ENCODE data around the gene SEC14L5.
"Not testable (repeated sequence)": the region's sequence is repeated elsewhere in the genome, so short reads cannot be mapped to it uniquely, and the experiment has no call there.

DNA sequence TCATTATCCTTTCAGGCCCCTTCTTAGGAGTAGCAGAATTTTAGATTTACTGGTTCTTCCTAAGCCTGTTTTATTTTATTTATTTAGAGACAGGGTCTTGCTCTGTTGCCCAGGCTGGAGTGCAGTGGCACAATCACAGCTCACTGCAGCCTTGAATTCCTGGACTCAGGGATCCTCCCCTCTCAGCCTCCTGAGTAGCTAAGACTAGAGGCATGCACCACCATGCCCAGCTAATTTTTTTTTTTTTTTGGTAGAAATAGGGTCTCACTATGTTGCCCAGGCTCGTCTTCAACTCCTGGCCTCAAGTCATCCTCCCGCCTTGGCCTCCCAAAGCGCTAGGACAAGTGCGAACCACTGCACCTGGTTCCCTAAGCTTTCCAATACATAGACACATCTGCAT, 28.5 kb upstream of the SEC14L5 start:
- TF ChIP-seq, protein P1, sequence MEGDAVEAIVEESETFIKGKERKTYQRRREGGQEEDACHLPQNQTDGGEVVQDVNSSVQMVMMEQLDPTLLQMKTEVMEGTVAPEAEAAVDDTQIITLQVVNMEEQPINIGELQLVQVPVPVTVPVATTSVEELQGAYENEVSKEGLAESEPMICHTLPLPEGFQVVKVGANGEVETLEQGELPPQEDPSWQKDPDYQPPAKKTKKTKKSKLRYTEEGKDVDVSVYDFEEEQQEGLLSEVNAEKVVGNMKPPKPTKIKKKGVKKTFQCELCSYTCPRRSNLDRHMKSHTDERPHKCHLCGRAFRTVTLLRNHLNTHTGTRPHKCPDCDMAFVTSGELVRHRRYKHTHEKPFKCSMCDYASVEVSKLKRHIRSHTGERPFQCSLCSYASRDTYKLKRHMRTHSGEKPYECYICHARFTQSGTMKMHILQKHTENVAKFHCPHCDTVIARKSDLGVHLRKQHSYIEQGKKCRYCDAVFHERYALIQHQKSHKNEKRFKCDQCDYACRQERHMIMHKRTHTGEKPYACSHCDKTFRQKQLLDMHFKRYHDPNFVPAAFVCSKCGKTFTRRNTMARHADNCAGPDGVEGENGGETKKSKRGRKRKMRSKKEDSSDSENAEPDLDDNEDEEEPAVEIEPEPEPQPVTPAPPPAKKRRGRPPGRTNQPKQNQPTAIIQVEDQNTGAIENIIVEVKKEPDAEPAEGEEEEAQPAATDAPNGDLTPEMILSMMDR (IDR thresholded peaks at IDR 0.05) = not testable (repeated sequence)
- TF ChIP-seq EZH2phosphoT487 (IDR thresholded peaks at IDR 0.05) = not testable (repeated sequence)

Measured in neural progenitor cell (in vitro differentiated cells).